Loucy (cell line): ENCODE results near the gene TRIM67.

Experiments
- H2AFZ ChIP-seq: fragments of 200-600 bp; sonication (generic); 2 replicates; pipeline ENCODE4 v1.6.0; 2016; ENCODE audit warnings: antibody characterized with exemption, mild to moderate bottlenecking, low read length, moderate library complexity
- H3F3A ChIP-seq: fragments of 200-600 bp; 2 replicates; pipeline ENCODE4 v1.6.0; 2016; ENCODE audit warnings: antibody characterized with exemption, low read depth, mild to moderate bottlenecking
- H3K27me3 ChIP-seq: fragments of 200-600 bp; sonication (generic); 2 replicates; pipeline ENCODE4 v1.6.1; 2014; ENCODE audit warnings: low read length, mild to moderate bottlenecking; ENCODE audit not compliant: insufficient read depth, poor library complexity, severe bottlenecking
- H3K36me3 ChIP-seq: fragments of 200-600 bp; sonication (generic); 2 replicates; pipeline ENCODE4 v1.6.1; 2016; ENCODE audit warnings: low read length; ENCODE audit not compliant: insufficient read depth
- H3K4me1 ChIP-seq: fragments of 200-600 bp; sonication (generic); 2 replicates; pipeline ENCODE4 v1.5.1; 2014; ENCODE audit warnings: low read length, mild to moderate bottlenecking; ENCODE audit not compliant: insufficient read depth, poor library complexity, severe bottlenecking
- H3K4me2 ChIP-seq: fragments of 200-600 bp; sonication (generic); 2 replicates; pipeline ENCODE4 v1.6.0; 2014; ENCODE audit warnings: antibody characterized with exemption, low read length, low read depth, mild to moderate bottlenecking; ENCODE audit not compliant: poor library complexity, severe bottlenecking
- H3K4me3 ChIP-seq: fragments of 200-600 bp; sonication (generic); 2 replicates; pipeline ENCODE4 v1.5.1; 2014; ENCODE audit warnings: low read length, mild to moderate bottlenecking, mixed read lengths; ENCODE audit not compliant: poor library complexity, severe bottlenecking
- H3K79me2 ChIP-seq: fragments of 200-600 bp; sonication (generic); 2 replicates; pipeline ENCODE4 v1.6.1; 2014; ENCODE audit warnings: low read length; ENCODE audit not compliant: insufficient read depth
- H3K9ac ChIP-seq: fragments of 200-600 bp; sonication (generic); 2 replicates; pipeline ENCODE4 v1.6.0; 2014; ENCODE audit warnings: mild to moderate bottlenecking, low read depth, low read length, moderate library complexity; ENCODE audit not compliant: poor library complexity, severe bottlenecking
- H3K9me2 ChIP-seq: fragments of 200-600 bp; sonication (generic); replicated peaks from 2 replicates; pipeline ENCODE4 v1.6.1; 2016; ENCODE audit warnings: low read depth, low read length, mixed read lengths
- H3K9me3 ChIP-seq: fragments of 200-600 bp; sonication (generic); 2 replicates; pipeline ENCODE4 v1.6.1; 2014; ENCODE audit warnings: mild to moderate bottlenecking, antibody characterized with exemption, low read length, low read depth; ENCODE audit not compliant: insufficient read depth
- H4K20me1 ChIP-seq: fragments of 200-600 bp; sonication (generic); 2 replicates; pipeline ENCODE4 v1.6.0; 2014; ENCODE audit warnings: antibody characterized with exemption, low read length, mild to moderate bottlenecking; ENCODE audit not compliant: insufficient read depth, poor library complexity, severe bottlenecking
- EZH2phosphoT487 ChIP-seq: fragments of 200-600 bp; IDR thresholded peaks from 2 replicates; pipeline ENCODE4 v1.6.1; 2018; ENCODE audit warnings: antibody characterized with exemption, mild to moderate bottlenecking, moderate library complexity, borderline replicate concordance
- TF ChIP-seq, protein P1 (sequence below): fragments of 200-600 bp; sonication (generic); conservative IDR thresholded peaks from 2 replicates; pipeline ENCODE4 v1.5.1; 2014; ENCODE audit warnings: mild to moderate bottlenecking, antibody characterized with exemption, low read length

The TRIM67 gene

GRCh38 chr1:231200388-231201031 is 38.7 kb downstream of the TRIM67 start:
- H3K4me2 ChIP-seq: no peak overlapping the region
- H3K79me2 ChIP-seq: no peaks in the 10 kb centered on the region
- no peak overlapping the region for H3K4me3 ChIP-seq
- H4K20me1 ChIP-seq: no peaks in the 10 kb centered on the region
- no peak for TF ChIP-seq EZH2phosphoT487
- TF ChIP-seq, protein P1, sequence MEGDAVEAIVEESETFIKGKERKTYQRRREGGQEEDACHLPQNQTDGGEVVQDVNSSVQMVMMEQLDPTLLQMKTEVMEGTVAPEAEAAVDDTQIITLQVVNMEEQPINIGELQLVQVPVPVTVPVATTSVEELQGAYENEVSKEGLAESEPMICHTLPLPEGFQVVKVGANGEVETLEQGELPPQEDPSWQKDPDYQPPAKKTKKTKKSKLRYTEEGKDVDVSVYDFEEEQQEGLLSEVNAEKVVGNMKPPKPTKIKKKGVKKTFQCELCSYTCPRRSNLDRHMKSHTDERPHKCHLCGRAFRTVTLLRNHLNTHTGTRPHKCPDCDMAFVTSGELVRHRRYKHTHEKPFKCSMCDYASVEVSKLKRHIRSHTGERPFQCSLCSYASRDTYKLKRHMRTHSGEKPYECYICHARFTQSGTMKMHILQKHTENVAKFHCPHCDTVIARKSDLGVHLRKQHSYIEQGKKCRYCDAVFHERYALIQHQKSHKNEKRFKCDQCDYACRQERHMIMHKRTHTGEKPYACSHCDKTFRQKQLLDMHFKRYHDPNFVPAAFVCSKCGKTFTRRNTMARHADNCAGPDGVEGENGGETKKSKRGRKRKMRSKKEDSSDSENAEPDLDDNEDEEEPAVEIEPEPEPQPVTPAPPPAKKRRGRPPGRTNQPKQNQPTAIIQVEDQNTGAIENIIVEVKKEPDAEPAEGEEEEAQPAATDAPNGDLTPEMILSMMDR: no peak
- no peak overlapping the region for H3K9ac ChIP-seq
- H3K9me3 ChIP-seq: no peaks in the 10 kb centered on the region
- H3K9me2 ChIP-seq: no peaks in the 10 kb centered on the region
- no peaks in the 10 kb centered on the region for H3K36me3 ChIP-seq
- no peaks in the 10 kb centered on the region for H3F3A ChIP-seq
- no peak overlapping the region for H2AFZ ChIP-seq
- no peaks in the 10 kb centered on the region for H3K27me3 ChIP-seq
- H3K4me1 ChIP-seq: peaks cover 10% of the 10 kb centered on the region

DNA sequence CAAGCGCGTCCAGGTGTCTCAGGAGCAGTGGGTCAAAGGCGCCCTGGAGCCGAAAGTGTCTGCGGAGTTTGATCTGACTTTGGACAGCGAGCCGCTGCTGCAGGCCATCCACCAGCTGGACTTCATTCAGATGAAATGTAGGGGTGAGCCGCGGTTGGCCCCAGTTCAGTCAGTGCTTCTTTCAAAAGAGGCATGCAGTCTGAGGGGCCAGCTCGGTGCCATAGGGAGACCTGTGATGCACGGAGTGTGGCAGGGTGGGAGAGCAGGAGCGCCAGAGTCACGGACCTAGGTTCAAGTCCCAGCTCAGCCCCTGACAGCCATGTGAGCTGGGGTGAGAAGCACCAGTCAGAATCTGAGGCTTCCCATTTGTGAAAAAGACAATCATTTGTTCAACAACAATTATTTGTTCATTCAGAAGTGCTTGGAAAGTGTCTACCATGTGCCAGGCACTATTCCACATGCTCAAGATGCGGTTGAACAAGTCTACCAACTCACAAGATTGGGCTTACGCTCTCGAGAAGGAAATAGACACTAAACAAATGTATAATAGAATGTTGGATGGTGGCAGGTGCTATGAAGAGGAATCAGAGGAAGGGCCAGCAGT is 39.6 kb downstream of the TRIM67 start:
- H3K36me3 ChIP-seq: no peaks in the 10 kb centered on the region
- H2AFZ ChIP-seq: peak overlapping the region; percentile 85
- H3K4me2 ChIP-seq: peak overlapping the region; percentile 40
- H3K9ac ChIP-seq: no peak overlapping the region
- H3K27me3 ChIP-seq: no peaks in the 10 kb centered on the region
- H4K20me1 ChIP-seq: no peaks in the 10 kb centered on the region
- no peaks in the 10 kb centered on the region for H3F3A ChIP-seq
- no peak overlapping the region for H3K4me3 ChIP-seq
- H3K9me3 ChIP-seq: no peaks in the 10 kb centered on the region
- TF ChIP-seq, protein P1: no peak
- TF ChIP-seq EZH2phosphoT487: no peak
- H3K9me2 ChIP-seq: no peaks in the 10 kb centered on the region
- H3K79me2 ChIP-seq: no peaks in the 10 kb centered on the region
- H3K4me1 ChIP-seq: peaks cover 10% of the 10 kb centered on the region

DNA sequence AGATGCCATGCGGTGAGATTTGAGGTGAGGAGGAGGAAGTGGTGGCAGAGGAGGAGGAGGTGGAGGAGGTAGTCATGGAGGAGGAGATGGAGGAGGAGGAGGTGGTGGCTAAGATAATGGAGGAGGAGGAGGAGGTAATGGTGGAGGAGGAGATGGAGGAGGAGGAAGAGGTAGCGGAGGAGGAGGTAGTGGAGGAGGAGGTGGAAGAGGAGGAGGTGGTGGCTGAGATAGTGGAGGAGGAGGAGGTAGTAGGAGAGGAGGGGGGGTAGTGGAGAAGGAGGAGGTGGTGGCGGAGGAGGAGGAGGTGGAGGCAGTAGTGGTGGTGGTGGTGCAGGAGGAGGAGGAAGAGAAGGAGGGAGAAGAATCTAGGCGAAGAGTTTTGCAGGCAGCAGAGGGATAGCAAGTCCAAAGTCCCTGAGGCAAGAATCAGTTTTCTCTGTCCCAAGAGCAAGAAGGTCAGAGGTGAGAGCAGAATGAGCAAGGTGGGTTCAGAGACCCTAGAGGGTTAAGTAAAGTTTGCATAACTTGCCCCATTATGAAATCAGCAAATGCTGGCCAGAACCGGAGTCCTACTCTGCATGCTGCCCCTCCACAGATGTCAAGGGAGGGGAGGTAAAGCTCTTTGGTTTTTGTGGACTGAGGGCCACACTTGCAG is 40.2 kb downstream of the TRIM67 start:
- Histone ChIP-seq H3K9ac (no peak overlapping the region), H3F3A (no peaks in the 10 kb centered on the region), H3K9me3 (no peaks in the 10 kb centered on the region), H3K4me2 (peak overlapping the region; percentile 40), H3K36me3 (no peaks in the 10 kb centered on the region), H3K27me3 (no peaks in the 10 kb centered on the region), H3K4me3 (no peak overlapping the region), H3K9me2 (no peaks in the 10 kb centered on the region), H4K20me1 (no peaks in the 10 kb centered on the region), H3K4me1 (peaks cover 10% of the 10 kb centered on the region), H2AFZ (peak overlapping the region; percentile 85), H3K79me2 (no peaks in the 10 kb centered on the region)
- no peak for TF ChIP-seq EZH2phosphoT487
- TF ChIP-seq, protein P1: no peak
